NCI-H2196 (cell line): ENCODE data around the gene METTL16.
"Not testable (repeated sequence)": the region's sequence is repeated elsewhere in the genome, so short reads cannot be mapped to it uniquely, and the experiment has no call there.

Source experiments
- DNase-seq: peaks from one replicate; lab custom pipeline; 2025; ENCODE audit not compliant: unreplicated experiment; lab: John Stamatoyannopoulos, UW

Gene METTL16

DNA sequence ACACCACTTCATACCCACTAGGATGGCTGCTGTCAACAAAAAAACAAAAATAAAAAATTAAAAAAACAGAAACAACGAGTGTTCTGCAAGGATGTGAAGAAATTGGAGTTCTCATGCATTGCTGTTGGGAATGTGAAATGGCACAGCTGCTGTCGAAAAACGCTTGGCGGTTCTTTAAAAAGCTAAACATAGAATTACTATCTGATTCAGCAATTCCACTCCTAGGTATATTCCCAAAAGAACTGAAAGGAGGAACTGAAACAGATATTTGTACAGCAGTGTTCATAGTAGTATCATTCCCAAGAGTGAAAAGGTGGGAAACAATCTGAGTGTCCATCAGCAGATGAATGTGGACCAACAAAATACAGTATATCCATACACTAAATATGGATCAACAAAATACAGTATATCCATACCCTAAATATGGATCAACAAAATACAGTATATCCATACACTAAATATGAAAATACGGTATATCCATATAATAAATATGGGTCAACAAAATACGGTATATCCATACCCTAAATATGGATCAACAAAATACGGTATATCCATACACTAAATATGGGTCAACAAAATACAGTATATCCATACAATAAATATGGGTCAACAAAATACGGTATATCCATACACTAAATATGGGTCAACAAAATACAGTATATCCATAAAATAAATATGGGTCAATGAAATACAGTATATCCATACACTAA, 8.7 kb downstream of the METTL16 start:
- DNase-seq = no peak

DNA sequence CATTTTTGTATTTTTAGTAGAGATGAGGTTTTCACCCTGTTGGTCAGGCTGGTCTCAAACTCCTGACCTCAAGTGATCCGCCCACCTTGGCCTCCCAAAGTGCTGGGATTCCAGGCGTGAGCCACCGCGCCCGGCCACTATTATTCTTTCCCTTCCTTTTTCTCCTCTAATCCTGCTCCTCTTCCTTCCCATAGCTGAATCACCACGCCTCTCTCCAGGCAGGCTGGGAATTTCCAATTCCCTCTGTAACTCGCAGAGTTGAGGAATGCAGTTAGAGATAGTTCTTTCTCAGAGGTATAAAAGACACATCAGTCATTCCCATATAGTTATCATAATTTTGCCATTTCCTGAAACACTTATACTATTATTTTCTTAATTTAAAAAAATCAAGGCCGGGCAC, 11.2 kb downstream of the METTL16 start:
- no peak for DNase-seq

DNA sequence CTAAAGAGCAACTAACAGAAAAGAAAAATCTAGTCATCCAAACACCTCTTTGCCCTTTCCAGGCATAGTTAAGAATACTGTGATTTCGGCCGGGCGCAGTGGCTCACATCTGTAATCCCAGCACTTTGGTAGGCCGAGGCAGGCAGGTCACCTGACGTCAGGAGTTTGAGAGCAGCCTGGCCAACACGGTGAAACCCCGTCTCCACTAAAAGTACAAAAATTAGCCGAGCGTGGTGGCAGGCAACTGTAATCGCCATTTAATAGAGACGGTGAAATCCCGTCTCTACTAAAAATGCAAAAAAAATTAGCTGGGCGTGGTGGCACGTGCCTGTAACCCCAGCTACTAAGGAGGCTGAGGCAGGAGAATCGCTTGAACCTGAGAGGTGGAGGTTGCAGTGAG, 22.4 kb downstream of the METTL16 start:
- DNase-seq = not testable (repeated sequence)

DNA sequence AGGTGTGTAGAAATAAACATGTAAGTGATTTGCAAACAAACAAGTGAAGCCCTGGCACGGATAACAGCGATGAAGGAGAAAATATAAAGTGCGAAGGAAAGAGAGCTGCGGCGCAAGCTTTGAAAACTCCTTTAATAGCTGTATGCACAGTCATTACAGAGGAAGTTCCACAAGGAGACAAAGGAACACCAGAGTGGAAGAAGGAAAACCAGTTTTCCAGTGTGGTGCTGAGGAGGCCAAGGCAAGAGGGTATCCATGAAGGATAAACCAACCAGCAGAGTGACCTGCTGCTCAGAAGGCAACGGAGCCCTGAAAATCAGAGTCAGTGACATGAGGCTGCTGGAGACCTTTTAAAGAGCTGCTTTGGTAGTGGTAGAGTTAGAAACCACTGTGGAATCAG, 24.4 kb downstream of the METTL16 start:
- DNase-seq = no peak

DNA sequence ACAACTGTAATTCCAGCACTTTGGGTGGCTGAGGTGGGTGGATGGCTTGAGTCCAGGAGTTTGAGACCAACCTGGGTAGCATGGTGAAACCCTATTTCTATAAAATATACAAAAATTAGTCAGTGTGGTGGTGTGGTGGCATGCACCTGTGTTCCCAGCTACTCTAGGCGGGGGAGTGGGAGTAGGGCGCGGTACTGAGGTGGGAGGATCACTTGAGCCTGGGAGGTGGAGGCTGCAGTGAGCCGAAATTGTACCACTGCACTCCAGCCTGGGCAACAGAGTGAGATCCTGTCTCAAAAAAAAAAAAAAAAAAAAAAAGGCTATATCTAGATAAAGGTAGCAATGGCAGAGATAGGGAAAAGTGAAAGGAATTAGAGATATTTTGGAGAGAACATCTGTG, 25.0 kb downstream of the METTL16 start:
- DNase-seq = not testable (repeated sequence)

DNA sequence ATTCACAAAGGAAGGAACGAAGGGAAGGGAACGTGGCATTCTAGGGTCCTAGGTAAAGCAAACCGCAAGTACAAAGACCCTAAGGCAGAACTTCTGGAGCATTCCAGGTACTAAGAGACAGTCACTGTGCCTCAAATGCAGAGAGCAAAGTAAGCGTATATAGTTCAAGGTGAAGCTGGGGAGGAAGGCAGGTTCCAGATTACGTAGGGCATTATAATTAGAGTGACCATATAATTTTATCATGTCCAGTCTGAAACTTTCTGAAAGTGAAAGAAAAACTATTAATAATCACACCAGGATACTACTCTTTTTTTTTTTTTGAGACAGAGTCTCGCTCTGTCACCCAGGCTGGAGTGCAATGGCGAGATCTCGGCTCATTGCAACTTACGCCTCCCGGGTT, 25.7 kb downstream of the METTL16 start:
- no peak for DNase-seq

DNA sequence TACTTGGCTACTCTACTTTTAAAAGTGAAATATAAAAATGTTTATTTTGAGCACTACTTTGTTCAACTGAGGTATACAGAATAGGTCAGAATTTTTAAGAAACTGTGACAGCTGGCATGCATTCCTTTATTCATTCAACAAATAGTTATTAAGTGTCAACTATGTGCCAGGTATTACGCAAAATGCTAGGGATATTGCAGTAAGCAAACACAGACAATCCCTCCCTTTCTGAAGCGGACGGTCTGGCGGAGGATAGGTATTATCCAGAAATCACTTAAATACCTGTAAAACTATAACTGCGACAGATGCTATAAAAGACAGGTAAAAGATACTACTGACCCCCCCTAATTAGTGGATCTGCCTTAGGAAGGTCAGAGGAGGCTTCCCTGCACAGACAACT, 26.1 kb downstream of the METTL16 start:
- no peak for DNase-seq

DNA sequence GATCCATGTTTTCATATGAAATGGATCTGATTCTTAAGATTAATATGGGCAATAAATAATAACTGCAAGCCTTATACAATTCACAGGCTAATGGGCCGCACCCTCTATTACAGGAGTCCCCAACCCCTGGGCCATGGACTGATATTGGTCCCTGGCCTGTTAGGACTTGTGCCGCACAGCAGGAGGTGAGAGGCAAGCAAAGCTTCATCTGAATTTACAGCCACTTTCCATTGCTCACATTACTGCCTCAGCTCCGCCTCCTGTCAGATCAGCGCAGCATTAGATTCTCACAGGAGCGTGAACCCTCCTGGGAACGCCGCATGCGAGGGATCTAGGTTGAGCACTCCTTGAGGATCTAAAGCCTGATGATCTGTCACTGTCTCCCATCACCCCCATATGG, 26.8 kb downstream of the METTL16 start:
- no peak for DNase-seq

DNA sequence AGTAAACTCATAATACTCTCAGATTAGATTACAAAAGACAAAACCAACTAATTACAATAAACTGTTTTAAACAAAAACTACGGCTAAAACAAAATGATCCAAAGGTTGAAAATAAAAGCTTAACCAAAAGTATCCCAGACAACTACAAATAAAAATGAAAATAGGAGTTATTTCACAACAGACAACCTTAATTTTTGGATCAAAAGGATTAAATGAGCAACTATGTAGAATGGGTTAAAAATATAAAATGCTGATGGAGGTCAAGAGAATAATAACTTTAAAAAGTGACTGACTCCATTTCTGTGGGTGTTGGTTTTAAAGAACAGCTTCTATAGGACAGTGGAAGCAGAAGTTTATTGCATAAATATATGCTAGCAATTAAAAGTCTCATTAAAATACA, 28.6 kb downstream of the METTL16 start:
- DNase-seq = no peak

DNA sequence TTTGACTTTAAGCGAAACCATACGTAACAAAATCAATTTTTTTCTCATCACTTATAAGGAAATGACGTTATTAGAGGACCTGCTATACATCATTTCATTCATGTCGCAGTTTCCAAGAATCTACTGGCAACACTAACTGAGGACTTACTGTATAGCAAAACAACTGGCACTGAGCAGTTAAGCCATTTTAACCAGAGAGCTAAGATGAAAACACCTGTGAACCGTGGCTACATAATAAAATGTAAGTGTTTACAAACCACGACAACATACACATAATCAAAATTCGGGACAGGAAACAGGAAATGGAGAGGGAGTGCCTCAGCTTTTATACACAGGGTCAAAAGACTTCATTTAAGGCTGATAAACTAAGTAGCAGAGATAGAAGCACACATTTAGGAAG, 29.5 kb downstream of the METTL16 start:
- no peak for DNase-seq

DNA sequence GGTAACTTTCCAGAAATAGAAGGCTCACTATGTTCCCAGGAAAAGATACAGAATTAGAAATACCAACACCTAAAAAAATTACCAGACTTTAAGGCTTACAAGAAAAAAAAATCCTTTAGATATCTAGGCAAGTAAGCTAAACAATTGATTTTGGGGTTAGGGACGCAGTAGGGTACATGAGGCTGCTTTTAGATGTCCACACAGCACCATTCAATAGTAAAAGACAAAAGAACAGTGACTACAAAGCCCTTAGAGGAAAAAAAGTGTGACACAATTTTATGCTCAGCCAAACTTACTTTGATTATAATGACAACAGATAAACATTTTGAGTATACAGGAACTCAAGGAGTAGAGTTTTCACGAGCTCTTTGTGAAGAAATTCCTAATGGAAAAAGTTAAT, 29.9 kb downstream of the METTL16 start:
- no peak for DNase-seq

DNA sequence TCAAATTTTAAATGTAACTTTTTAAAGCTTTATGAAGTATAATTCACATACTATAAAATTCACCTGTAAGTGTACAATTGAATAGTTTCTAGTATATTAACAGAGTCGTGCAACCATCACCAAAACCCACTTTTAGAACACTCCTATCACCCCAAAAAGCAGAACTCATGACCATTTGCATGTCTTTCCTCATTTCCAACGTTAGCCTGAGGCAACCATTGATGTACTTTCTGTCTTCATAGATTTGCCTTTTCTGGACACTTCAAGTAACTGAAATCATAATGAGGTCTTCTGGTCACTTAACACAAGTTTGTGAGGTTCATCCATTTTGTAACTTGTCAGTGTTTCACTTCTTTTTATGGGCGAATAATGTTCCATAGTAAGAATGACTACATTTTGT, 33.2 kb downstream of the METTL16 start:
- DNase-seq = no peak

DNA sequence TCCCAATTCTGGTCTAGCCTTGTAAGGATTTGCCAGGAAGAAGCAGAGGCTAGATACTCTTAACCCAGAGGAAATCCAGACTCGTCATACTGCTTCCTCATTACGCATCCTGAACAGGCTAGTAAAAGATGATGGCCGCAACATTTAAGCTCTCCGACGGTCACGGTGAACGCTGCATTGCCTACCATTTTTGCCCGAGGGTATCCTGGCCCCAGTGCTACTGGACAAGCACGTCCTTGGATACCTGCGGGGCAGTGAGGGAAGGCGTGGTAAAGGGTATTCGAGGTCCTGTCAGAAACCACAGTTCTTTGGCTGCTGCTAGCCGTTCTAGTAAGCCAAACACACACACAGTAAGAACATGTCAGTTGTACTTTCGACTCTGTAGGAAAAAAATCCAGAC, 36.6 kb downstream of the METTL16 start:
- DNase-seq = no peak

DNA sequence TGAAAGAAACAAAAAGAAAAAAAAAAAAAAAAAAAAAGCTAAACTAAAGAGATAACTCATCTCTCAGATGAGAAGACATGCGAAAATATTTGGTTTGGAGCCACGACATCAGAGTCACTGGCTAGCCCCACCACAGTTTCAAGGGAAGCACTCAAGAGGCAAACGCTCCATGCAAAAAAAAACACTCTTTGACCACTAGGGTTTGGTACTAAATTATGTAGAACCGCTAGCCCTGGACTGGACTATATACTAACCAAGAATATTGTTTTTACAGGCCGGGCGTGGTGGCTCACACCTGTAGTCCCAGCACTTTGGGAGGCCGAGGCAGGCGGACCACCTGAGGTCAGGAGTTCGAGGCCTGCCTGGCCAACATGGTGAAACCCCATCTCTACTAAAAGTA, 37.3 kb downstream of the METTL16 start:
- no peak for DNase-seq

DNA sequence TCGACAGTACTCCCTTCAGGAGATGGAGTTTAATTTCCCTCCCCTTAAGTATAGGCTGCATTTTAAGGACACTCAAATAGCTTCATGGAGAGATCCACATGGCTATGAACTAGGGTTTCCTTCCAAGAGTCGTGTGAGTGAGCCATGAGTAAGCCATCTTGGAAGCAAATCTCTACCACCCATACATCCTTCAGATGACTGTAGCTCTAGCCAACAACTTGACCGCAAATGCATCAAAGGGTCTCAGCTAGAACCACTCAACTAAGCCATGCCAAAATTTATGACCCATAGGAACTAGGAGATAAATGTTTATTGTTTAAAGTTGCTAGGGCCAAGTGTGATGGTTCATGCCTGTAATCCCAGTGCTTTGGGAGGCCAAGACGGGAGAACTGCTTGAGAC, 43.4 kb downstream of the METTL16 start:
- no peak for DNase-seq

DNA sequence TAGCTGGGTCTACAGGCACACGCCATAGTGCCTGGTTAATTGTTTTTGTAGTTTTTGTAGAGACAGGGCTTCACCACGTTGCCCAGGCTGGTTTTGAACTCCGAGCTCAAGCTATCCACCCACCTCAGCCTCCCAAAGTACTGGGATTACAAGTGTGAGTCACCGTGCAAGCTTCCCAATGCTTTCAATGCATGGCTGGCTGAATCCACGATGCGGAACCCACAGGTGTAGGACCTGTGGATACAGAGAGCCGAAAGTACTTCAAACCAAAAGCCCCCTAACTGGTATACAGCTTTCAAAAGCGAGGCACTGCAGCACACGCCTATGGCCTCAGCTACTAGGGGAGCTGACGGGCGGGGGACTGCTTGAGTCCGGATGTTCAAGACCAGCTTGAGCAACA, 44.8 kb downstream of the METTL16 start:
- no peak for DNase-seq

DNA sequence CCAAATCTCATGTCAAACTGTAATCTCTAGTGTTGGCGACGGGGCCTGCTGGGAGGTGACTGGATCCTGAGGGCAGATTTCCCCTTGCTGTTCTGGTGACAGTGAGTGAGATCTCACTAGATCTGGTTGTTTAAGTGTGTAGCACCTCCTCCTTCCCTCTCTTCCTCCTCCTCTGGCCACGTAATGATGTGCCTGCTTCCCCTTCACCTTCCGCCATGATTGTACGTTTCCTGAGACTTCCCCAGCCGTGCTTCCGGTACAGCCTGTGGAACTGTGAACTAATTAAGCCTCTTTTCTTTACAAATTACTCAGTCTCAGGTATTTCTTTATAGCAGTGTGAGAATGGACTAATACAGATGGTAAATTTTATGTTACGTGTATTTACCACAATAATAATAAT, 49.2 kb downstream of the METTL16 start:
- no peak for DNase-seq

DNA sequence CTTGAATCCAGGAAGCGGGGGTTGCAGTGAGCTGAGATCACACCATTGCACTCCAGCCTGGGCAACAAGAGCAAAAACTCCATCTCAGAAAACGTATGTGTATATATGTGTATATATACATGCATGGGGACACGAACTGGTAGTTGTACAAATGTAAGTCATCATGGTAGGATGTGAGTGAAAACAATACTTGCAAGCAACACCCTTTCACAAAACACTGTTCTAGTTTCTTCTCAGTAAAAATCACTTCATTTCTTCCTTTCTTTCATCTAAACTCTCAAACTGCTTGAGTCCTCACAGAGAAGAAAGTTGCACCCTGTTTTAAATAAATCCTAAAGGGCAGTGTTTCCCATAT, 51.8 kb downstream of the METTL16 start:
- no peak for DNase-seq

DNA sequence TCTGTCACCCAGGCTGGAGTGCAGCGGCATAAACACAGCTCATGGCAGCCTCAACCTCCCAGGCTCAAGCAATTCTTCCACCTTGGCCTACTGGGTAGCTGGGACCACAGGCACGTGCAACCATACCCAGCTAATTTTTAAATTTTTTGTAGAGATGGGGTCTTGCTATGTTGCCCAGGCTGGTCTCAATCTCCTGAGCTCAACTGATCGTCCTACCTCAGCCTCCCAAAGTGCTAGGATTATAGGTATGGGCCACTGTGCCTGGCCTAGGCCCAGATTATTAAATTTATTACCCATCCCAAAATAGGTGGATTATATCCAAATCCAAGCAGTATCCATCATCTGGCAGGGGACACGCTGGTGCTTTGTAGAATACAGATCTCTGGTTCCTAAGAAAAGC, 53.8 kb downstream of the METTL16 start:
- no peak for DNase-seq

DNA sequence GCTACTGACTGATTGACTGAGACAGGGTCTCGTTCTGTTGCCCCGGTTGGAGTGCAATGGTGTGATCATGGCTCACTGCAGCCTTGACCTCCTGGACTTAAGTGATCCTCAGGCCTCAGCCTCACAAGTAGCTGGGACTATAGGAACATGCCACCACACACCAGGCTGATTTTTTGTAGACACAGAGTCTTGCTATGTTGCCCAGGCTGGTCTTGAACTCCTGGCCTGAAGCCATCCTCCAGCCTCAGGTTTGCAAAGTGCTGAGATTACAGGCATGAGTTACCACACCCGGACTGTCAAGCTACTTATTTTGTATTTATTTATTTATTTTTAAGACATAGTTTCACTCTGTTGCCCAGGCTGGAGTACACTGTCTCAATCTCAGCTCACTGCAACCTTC, 55.2 kb downstream of the METTL16 start:
- DNase-seq = no peak

DNA sequence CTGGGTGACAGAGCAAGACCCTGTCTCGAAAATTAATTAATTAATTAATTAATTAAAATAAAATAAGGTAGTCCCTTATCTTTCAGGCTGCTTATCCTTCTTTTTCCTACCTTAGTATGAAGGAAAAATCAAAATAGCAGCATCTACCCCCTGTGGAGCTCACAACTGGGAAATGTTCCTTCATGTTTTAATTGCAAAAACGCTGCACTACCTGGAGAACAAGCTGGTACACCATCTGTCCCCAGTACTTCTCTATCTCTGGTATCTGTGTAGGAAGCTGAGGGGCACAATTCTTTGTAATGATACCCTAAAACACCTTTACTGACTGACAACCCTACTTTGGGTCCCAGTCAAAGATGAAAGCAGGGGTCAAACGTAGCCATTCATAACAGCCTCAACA, 55.7 kb downstream of the METTL16 start:
- no peak for DNase-seq

DNA sequence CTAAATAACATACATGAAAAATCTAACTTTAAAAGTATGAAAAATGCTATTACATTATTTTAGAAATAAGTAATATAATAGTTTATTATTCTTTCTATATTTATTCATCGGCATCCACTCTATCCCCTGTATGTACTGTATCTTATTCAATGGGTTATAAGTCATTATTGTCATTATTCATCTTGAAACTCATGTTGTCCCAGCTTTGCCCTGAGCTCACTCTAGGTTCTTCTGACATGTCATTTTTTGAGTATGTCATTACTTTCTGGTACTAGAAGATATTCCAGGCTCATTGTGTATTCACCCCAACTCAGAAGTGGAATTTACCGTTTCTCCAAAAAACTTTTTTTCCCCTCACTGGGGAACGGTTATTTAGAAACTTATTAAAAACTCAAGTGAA, 57.8 kb downstream of the METTL16 start:
- DNase-seq = no peak

DNA sequence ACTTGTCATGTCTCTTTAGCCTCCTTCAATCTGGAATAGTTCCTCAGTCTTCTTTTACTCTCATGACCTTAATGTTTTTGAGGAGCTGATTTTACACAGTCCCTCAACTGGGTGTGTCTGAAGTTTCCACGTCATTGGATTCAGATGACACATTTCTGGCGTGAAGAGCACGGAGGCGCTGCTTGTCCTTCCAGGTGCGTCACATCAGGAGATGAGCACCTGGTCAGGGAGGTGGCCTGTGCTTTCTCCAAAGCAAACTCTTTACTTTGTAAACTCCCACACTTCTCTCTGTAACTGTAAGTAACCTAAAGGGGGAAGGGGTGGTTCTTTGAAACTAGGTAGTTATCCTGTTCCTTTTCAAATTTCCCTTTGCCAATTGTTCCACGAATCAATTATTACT, 58.4 kb downstream of the METTL16 start:
- no peak for DNase-seq
